ENCODE data around the gene MORC1.

The MORC1 gene

DNA sequence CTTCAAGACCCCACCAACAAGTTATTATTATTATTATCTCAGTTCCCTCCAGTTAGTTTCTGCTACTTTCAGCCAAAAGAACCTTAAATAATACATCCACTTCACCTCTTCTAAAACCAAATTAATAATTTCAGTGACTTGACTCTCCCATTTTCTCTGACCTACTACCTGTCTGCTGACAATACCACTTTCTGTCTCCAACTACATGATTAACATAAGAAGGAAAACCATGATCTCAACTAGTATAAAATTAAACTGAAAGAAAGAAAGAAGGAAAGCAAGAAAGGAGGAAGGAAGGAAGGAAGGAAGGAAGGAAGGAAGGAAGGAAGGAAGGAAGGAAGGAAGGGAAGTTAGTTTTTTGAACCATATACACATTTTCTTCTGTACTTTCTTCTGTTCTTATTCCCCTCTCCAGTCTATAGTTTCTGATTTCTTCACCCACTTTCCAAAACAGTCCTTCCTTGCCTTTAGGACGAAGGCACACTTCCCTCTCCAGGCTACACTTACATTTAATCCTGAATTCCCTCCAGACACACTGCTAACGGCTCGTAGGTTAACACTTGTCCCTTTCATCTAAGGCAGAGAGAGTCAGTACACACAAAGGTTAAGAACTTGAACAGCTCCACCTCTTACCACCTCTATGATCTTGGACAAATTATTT is 84.8 kb downstream of the MORC1 start:
- DNase-seq (ENCODE audit: low spot score), result no peak

DNA sequence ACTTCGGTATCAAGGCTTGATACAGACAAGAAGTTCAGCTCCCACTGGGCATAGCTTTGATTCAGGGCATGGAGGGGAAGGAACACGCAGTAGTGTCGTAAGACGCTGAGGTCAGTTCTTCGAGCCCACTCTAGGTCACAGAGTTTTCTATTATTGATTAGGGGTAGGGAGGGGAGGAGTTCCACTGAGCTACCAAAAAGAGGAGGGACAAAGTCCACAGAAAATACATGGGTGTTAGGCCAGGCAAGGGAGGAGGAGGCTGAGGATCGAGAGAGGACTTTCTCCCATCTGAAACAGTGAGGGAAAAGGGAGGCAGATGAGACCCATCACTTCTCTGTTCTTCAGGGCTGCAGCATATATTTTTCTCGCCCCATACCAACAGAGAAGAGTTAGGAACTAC is 89.2 kb downstream of the MORC1 start:
- no peak for DNase-seq (ENCODE audit: low spot score)

DNA sequence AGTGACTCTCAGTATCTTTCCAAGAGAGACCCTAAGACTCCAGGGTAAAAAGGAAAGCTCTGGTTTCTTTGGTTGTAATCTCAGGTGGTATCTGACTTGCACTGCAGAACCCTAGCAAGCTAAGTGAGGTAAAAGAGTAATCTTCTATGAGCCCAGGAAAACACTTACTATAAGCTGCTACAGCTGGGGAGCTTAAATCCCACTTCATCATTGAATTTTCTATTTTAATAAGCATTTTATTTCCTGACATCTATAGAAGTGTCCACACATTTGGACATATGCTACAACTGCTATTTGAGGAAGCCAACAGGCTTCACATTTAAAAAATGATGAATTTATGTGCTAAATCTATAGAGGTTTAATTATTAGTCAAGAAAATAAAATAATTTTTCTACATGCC is 91.1 kb downstream of the MORC1 start:
- DNase-seq (ENCODE audit: low spot score), result no peak

DNA sequence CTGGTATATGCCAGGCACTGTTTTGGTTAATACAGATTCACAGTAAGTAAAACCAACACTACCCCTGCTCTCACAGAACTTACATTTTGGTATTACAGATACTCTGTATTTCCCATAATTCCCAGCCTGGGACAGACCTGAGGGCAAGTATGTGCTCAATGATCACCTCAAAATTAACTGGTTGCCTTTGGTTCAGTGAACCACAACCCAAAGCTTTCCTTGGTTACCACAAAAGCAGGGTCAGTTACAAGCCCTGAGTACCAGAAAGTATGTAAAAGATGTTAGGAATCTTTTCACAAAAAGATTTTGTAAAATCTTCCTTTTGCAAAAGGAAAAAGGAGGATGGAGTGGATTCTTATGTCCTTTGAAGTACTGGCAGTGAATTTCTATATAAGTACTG is 92.0 kb downstream of the MORC1 start:
- DNase-seq (ENCODE audit: low spot score), result no peak

DNA sequence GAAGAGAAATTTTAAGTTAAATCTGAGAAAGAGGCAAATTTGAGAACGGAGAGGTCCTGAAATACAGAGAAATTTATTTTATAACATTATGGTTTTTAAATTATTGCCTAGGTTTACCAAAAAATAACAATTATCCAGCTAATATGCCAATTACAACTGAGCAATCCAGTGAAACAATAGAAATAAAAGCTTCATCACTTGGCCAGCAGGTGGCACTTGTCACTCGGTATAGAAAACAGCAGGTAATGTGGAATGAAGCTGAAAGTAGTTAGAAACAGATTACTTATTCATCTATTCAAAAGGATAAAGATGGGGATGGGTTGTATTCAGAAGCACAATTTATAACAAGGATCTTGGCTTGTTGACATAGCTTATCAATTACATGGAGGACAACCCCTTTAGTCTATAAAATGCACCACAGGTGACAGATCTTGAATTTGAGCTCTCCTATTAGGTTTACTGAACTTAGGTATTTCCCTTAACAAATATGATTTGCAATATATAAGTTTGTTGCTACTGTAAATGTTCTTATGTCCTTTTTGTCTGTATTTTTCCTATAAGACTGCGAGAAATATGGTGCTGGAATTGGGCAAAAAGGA is 94.2 kb downstream of the MORC1 start:
- DNase-seq (ENCODE audit: low spot score), result peak; percentile 30

DNA sequence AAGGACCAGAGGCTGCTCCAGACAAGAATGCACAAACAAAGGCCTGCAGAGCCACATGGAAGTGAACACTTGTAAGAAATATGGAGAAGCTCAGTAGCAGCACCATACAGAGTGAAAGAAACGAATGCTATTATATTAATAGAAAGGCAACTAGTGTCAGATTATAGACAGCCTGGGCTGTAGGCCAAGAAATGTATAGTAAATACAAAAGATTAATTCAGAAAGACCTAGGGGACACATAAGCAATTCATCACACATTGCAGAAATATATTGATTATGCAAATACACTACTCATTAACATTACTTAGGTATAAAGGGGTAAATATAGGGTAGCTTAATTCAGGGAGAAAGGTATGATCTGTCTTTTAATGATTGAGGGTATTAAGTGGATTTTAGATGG is 94.8 kb downstream of the MORC1 start:
- no peak for DNase-seq (ENCODE audit: low spot score)

DNA sequence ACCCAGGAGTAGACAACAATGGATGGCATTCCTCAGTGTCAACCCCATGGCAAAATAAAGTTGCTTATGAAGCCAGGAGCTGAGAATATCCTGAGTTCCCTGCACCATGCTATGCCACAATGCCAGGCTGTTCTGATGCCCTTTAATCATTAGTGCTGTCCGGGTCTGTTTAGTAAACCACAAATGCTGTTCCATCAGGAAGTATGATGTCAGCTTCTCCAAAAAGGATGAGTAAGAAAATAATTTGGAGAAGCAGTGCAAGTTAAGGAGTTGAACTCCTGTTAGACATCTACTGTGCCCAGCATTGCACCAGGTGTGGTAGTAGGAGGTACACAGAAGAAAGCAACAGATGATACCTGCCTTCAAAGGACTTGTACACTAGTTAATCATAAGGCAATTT is 96.4 kb downstream of the MORC1 start:
- DNase-seq (ENCODE audit: low spot score), result no peak

DNA sequence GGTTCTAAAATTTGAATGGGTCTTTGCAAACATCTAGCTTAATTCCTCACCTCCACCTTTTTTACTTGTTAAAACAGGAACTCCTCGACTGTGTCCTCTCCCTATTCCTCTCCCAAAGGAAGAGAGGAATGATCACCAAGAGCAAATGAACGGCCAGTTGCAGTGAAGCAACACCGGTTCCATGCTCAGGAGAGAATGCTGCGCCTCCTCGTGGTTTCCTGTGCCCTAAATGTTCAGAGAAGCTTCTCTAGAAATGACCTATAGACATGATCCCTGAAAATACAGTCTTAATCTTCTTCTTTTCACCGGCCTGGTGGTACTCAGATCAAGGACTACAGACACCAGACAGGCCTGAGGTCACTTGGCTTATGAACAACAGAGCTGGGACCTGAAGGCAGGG is 99.1 kb downstream of the MORC1 start:
- no peak for DNase-seq (ENCODE audit: low spot score)

DNA sequence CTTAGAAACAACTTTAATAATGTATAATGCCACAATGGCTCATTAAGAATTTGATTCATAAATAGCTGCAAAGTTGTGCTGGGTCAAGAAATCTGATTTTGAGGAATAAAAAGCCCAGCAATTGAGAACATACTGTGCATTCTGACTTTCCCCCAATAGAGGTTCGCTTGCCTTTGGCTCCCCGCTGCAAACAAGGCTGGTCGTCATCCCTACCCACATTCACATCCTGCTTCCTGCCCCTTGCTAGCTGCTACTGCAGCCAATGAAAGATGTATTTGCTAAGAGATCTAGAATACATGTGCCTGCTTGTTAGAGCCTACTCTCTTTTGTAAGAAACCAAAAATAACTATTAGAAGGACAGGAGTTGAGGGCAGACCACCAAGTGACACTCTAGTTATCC is 112.5 kb downstream of the MORC1 start:
- no peak for DNase-seq (ENCODE audit: low spot score)

DNA sequence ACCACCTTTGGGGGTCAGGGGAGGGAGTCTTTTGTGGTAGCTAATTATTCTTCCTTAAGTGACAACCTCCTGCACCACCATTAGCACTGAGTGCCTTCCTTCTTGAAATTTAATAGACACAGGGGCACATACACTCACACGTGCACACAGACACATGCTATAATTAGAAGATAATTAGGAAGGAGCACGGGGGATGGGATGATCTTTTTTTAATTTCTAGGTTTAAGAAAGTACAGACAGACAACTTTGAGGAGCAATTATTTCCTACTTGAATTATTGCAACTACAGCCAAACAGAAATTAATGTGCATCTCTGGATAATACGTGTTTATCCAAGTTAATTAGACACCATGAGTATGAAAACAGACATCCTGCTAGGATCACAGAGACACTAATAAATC is 119.5 kb downstream of the MORC1 start:
- no peak for DNase-seq (ENCODE audit: low spot score)

DNA sequence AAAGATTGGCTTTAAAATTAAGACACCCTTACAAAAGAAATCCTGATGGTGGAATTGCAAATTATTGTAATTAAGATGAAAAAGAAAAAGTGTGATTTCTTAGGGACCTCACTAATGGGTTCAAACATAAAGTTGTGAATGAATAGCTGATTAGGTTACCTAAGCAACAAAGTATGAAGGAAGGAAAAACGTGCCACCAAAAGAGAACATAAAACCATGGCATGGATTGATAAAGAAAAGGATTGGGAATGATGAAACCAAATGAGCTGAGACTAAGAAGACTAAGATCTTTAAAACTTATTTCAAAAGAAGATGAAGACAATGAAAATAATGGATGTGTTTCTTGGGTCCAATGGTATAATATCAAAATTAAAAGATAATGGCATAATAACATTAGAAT is 132.1 kb downstream of the MORC1 start:
- DNase-seq (ENCODE audit: low spot score), result no peak

DNA sequence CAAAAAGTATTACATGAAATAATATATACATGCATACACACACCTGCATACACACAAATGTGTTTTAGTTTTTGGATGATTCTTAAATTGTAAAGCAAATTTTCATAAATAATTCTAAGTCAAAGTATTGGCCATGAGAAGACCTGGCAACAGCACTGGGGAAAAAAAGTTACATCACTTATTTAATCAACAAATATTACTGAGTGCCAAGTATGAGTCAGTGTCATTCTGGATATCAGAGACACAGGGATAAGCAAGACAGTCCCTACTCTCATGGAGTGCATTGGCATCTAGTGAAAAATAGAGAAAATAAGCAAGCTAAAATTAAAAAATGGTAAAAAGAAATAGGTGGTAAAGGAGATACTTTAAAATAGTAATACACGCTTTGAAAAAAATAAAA is 134.9 kb downstream of the MORC1 start:
- DNase-seq (ENCODE audit: low spot score), result no peak

DNA sequence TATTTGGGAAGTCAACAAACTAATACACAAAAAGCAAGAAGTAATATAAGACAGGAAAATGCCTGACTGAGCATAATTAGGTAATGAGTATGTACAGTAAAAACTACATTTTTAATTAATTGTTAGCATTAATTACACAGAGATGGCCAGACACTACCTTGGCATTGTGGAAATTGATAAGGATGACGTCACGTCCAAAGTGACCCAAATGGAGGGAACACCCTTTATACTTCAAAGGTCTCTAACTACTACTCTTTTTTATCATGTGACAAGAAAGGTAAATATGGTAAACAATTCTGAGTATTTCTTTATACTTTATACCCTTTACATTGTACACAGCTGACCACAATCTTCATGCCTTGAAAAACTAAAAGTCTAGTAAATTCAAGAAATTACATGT is 141.9 kb downstream of the MORC1 start:
- DNase-seq (ENCODE audit: low spot score), result no peak

DNA sequence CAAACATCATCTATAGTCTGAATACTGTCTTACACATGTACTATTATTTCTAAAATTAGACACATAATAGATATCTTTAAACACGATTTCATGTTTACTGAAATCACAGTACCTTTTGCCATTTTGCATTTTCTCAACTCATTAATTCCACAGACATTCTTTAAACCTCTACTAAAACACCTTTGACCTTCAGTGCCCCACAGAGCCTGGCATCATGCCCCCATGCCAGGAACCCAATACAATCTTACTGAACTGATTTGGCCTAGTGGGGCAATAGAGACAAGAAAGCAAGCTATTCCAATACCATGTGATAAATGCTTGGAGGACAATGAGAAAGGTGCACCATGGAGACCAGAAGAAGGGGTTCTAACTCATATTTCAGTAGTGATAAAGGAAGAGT is 144.9 kb downstream of the MORC1 start:
- no peak for DNase-seq (ENCODE audit: low spot score)

DNA sequence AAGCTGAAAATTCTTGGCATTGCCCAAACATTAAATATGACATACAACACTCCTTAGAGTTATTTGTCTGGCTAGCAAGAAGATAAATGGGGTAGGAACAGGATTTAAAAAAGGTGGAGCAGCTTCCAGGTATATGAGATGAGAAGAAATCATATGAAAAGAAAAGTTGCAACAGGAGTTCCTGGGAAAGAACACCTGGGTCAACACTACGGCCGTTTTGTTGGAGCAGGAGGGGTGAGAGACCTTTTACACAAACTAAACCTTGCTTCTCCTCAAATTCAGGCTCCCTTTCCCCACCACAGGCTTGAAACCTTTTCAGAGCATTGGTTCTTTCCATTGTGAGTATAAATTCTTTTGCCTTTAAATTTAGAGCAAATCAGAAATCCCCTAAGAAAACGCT is 145.5 kb downstream of the MORC1 start:
- DNase-seq (ENCODE audit: low spot score), result no peak

DNA sequence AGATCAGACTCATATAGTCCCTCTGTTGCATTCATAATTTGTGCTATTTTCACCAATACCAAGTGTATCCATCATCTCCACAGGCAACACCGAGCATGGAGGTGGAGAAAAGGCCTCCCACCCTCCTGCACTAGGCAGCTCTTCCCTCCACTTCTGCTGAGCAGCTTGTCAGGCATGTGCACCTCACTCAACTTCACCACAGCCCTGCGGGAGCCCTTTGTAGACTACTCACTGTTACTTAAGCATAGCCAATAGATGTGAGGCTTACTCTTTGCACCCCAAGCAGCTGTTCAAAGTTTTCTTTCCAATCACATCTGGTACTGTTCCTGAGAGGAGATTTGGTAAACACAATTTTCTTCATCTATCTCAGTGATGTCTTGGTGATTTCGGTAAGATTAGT is 147.4 kb downstream of the MORC1 start:
- DNase-seq (ENCODE audit: low spot score), result no peak

DNA sequence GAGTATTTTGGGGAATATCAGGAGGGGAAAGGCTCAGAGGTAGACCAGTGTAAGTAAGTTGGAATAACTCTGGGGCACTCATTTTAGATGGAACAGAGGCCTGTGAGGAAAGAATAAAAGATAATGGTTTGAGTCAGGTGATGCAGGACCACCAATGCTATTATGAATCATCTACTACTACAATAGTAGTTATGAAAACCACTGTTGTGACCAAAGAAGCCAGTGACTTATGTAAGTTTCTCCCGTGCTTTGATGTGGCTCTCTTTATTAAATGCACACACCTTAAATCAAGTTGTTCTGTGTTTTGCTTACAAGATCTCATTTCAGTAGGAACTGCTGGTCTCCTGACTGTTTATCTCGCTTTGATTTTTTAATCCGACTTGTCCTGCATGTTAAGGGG is 151.2 kb downstream of the MORC1 start:
- no peak for DNase-seq (ENCODE audit: low spot score)

DNA sequence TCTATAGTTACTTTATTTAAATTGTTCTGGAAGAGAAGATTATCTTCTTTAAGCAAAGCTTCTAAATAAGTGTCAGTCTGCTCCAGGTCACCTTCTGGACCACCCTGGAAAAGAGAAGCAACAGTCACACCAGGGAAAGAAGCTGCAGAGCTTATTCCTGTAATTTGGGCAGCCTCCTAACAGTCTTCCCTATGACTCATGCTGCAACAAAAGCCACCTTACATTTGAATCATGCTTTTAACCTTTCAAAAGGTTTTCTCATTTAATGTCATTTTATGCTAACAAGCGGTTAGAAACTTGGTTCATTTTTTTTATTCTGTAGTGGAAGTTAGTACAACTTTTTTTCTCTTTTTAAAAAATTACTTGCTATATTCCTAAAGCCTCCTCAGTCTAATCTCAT is 158.9 kb downstream of the MORC1 start:
- no peak for DNase-seq (ENCODE audit: low spot score)

DNA sequence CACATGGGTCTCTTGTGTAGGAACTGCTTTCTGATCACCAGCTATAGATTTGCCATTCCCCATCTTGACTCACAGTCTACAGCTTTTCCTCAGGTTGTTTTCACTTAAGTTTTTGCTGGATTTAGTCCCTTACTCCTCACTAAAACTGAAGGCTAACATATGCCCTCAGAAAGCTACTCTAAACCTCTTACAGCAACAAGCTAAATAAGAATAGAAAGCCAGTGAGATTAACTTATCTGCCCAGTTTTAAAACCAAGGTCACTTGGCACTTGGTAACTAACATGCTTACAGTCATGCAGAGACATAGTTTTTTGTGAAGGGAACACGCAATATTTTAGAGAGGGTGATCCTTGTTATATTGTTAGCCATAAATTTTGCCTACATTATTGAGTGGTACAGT is 164.2 kb downstream of the MORC1 start, which contains the start of gene GUCA1C:
Gene GUCA1C, minus strand, starts transcription at position 180 of the 400 bp plus-strand sequence. Its CDS starts 117 bp downstream, at position 63.
- DNase-seq (ENCODE audit: low spot score), result no peak

DNA sequence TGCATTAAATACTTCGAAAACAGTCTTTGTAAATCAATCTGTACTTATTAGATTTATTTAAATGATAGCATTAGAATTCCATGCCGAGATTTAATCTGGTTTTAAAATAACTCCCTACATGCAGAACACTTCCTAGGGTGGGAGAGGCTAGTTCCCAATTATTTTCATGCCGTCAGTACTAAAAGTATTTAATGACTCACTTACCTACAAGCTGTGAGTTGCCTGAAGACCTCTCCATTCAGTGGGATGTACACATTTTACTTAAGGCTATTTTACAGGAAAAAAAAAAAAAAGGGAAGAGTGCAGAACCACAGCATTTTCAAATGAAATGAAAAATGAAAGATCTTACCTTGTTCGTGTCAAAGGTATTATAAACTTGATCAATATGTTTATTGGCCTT is 164.7 kb downstream of the MORC1 start:
- no peak for DNase-seq (ENCODE audit: low spot score)

DNA sequence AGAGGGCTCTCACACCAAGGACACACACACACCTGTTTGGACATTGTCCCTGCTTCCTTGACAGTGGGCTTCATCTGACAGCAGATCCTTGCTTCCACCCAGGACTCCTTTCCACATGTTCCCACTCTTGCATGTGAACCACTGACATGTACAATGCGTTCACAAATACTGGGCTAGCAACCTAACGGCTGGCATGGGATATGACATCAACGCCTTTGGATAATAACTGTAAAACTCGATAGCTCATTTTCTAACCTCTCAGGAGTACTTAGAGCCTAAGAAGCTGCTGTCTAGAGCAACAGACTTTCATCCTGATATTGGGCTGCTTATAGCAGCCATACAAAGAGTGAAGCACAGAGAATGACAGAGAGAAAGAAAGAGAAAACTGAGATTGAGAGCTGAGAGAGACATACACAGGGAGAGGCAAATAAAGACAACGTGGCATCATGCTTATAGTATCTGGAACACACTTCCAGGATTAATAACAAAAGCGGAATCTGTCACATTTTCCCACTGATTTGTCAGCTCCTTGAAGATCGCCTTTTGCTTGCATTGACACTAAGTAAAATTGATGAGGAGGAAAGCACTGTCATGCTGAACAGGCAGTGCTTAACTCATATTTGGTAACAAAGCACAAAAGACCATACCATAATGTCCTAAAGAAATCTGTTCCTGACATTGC is 166.0 kb downstream of the MORC1 start:
- DNase-seq (ENCODE audit: low spot score), result no peak

DNA sequence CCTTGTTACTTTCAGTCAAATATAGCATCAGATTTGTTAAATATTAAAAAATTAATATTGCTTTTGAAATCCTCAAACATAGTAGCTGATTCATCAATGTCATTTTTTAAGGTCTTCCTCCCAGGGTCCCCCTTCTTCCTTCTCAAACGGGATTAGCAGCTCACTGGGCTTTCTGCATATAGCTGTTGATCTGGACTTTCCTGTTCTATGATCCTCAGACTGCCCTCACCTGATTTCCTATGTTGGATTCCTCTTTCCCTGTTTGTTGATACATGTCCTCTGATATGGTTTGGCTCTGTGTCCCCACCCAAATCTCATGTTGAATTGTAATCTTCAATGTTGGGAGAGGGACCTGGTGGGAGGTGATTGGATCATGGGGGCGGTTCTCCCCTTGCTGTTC is 170.1 kb downstream of the MORC1 start:
- DNase-seq (ENCODE audit: low spot score), result no peak
